ENCODE data around the gene NELL1. TPM values are rescaled to one million over a fixed set of nuclear protein-coding genes. Genes with fewer than 3 reads are reported as not detected.
A peak's percentile ranks its signal among the peaks of the same experiment; 100 is the strongest.

The NELL1 gene
- total and polyA plus RNA-seq, 9 donors: 5.5 to 9.9 (median 7.6) TPM

- Histone ChIP-seq H3K36me3 (ENCODE audit: control insufficient read depth, insufficient read depth, low read length) (no peaks in the 10 kb centered on the region), H3K27ac (ENCODE audit: low read length) (no peak overlapping the region), H3K27me3 (ENCODE audit: control insufficient read depth, insufficient read depth, low read length) (no peaks in the 10 kb centered on the region), H3K9me3 (replicated peaks; ENCODE audit: control insufficient read depth, low read depth, low read length) (no peaks in the 10 kb centered on the region), H3K4me3 (ENCODE audit: low read length) (no peak overlapping the region), H3K4me1 (ENCODE audit: control insufficient read depth, insufficient read depth, low read length) (no peaks in the 10 kb centered on the region)
- DNase-seq: peak; percentile 36
These were observed 311.4 kb downstream of the NELL1 start for GRCh38 chr11:20980736-20981135.

GRCh38 chr11:20990447-20990846 is 321.1 kb downstream of the NELL1 start:
- Histone ChIP-seq H3K36me3 (ENCODE audit: control insufficient read depth, insufficient read depth, low read length) (no peaks in the 10 kb centered on the region), H3K9me3 (replicated peaks; ENCODE audit: control insufficient read depth, low read depth, low read length) (no peaks in the 10 kb centered on the region), H3K27me3 (ENCODE audit: control insufficient read depth, insufficient read depth, low read length) (no peaks in the 10 kb centered on the region), H3K4me1 (ENCODE audit: control insufficient read depth, insufficient read depth, low read length) (no peaks in the 10 kb centered on the region), H3K27ac (ENCODE audit: low read length) (no peak overlapping the region), H3K4me3 (ENCODE audit: low read length) (no peak overlapping the region)
- WGBS (ENCODE audit: insufficient coverage): no CpG with 5 or more reads among the region's 1 CpG
- DNase-seq: no peak

- 72% methylated on average over 4 of the region's 6 CpGs for WGBS (ENCODE audit: insufficient coverage)
- Histone ChIP-seq H3K4me3 (ENCODE audit: low read length) (no peak overlapping the region), H3K4me1 (ENCODE audit: control insufficient read depth, insufficient read depth, low read length) (no peaks in the 10 kb centered on the region), H3K9me3 (replicated peaks; ENCODE audit: control insufficient read depth, low read depth, low read length) (no peaks in the 10 kb centered on the region), H3K27me3 (ENCODE audit: control insufficient read depth, insufficient read depth, low read length) (no peaks in the 10 kb centered on the region), H3K36me3 (ENCODE audit: control insufficient read depth, insufficient read depth, low read length) (no peaks in the 10 kb centered on the region), H3K27ac (ENCODE audit: low read length) (no peak overlapping the region)
- DNase-seq: no peak
These were observed 322.1 kb downstream of the NELL1 start for GRCh38 chr11:20991471-20991870.

- no peak overlapping the region for H3K27ac ChIP-seq (ENCODE audit: low read length)
- H3K36me3 ChIP-seq (ENCODE audit: control insufficient read depth, insufficient read depth, low read length): no peaks in the 10 kb centered on the region
- peaks cover 2% of the 10 kb centered on the region for H3K27me3 ChIP-seq (ENCODE audit: control insufficient read depth, insufficient read depth, low read length)
- peaks cover under 1% of the 10 kb centered on the region for H3K9me3 ChIP-seq (replicated peaks; ENCODE audit: control insufficient read depth, low read depth, low read length)
- no peaks in the 10 kb centered on the region for H3K4me1 ChIP-seq (ENCODE audit: control insufficient read depth, insufficient read depth, low read length)
- WGBS (ENCODE audit: insufficient coverage): 40% methylated on average over 1 of the region's 3 CpGs
- no peak for DNase-seq
- no peak overlapping the region for H3K4me3 ChIP-seq (ENCODE audit: low read length)
These were observed 337.9 kb downstream of the NELL1 start for GRCh38 chr11:21007297-21007696.

- 63% methylated on average over 2 of the region's 3 CpGs for WGBS (ENCODE audit: insufficient coverage)
- Histone ChIP-seq H3K4me3 (ENCODE audit: low read length) (no peak overlapping the region), H3K27ac (ENCODE audit: low read length) (no peak overlapping the region), H3K9me3 (replicated peaks; ENCODE audit: control insufficient read depth, low read depth, low read length) (no peaks in the 10 kb centered on the region), H3K27me3 (ENCODE audit: control insufficient read depth, insufficient read depth, low read length) (no peaks in the 10 kb centered on the region), H3K36me3 (ENCODE audit: control insufficient read depth, insufficient read depth, low read length) (no peaks in the 10 kb centered on the region), H3K4me1 (ENCODE audit: control insufficient read depth, insufficient read depth, low read length) (no peaks in the 10 kb centered on the region)
- DNase-seq: no peak
These were observed 348.9 kb downstream of the NELL1 start for GRCh38 chr11:21018248-21018647.

- Histone ChIP-seq H3K4me1 (ENCODE audit: control insufficient read depth, insufficient read depth, low read length) (no peaks in the 10 kb centered on the region), H3K27ac (ENCODE audit: low read length) (no peak overlapping the region), H3K36me3 (ENCODE audit: control insufficient read depth, insufficient read depth, low read length) (no peaks in the 10 kb centered on the region), H3K4me3 (ENCODE audit: low read length) (no peak overlapping the region), H3K27me3 (ENCODE audit: control insufficient read depth, insufficient read depth, low read length) (no peaks in the 10 kb centered on the region), H3K9me3 (replicated peaks; ENCODE audit: control insufficient read depth, low read depth, low read length) (no peaks in the 10 kb centered on the region)
- no peak for DNase-seq
- no CpG with 5 or more reads among the region's 1 CpG for WGBS (ENCODE audit: insufficient coverage)
These were observed 357.3 kb downstream of the NELL1 start for GRCh38 chr11:21026685-21027084.

- H3K36me3 ChIP-seq (ENCODE audit: control insufficient read depth, insufficient read depth, low read length): no peaks in the 10 kb centered on the region
- no peak overlapping the region for H3K4me3 ChIP-seq (ENCODE audit: low read length)
- 60% methylated on average over 1 of the region's 2 CpGs for WGBS (ENCODE audit: insufficient coverage)
- H3K9me3 ChIP-seq (replicated peaks; ENCODE audit: control insufficient read depth, low read depth, low read length): no peaks in the 10 kb centered on the region
- no peaks in the 10 kb centered on the region for H3K4me1 ChIP-seq (ENCODE audit: control insufficient read depth, insufficient read depth, low read length)
- H3K27ac ChIP-seq (ENCODE audit: low read length): no peak overlapping the region
- H3K27me3 ChIP-seq (ENCODE audit: control insufficient read depth, insufficient read depth, low read length): no peaks in the 10 kb centered on the region
- DNase-seq: no peak
These were observed 368.5 kb downstream of the NELL1 start for GRCh38 chr11:21037850-21038249.

- no peaks in the 10 kb centered on the region for H3K4me1 ChIP-seq (ENCODE audit: control insufficient read depth, insufficient read depth, low read length)
- H3K27me3 ChIP-seq (ENCODE audit: control insufficient read depth, insufficient read depth, low read length): no peaks in the 10 kb centered on the region
- no peaks in the 10 kb centered on the region for H3K9me3 ChIP-seq (replicated peaks; ENCODE audit: control insufficient read depth, low read depth, low read length)
- no peak for DNase-seq
- no peaks in the 10 kb centered on the region for H3K36me3 ChIP-seq (ENCODE audit: control insufficient read depth, insufficient read depth, low read length)
- no peak overlapping the region for H3K27ac ChIP-seq (ENCODE audit: low read length)
- H3K4me3 ChIP-seq (ENCODE audit: low read length): no peak overlapping the region
These were observed 369.4 kb downstream of the NELL1 start for GRCh38 chr11:21038801-21039200.

GRCh38 chr11:21040630-21041029 is 371.2 kb downstream of the NELL1 start:
- no peaks in the 10 kb centered on the region for H3K27me3 ChIP-seq (ENCODE audit: control insufficient read depth, insufficient read depth, low read length)
- no peak overlapping the region for H3K27ac ChIP-seq (ENCODE audit: low read length)
- no peak overlapping the region for H3K4me3 ChIP-seq (ENCODE audit: low read length)
- DNase-seq: no peak
- no peaks in the 10 kb centered on the region for H3K9me3 ChIP-seq (replicated peaks; ENCODE audit: control insufficient read depth, low read depth, low read length)
- no peaks in the 10 kb centered on the region for H3K4me1 ChIP-seq (ENCODE audit: control insufficient read depth, insufficient read depth, low read length)
- no peaks in the 10 kb centered on the region for H3K36me3 ChIP-seq (ENCODE audit: control insufficient read depth, insufficient read depth, low read length)
- WGBS (ENCODE audit: insufficient coverage): no CpG with 5 or more reads among the region's 2 CpGs

GRCh38 chr11:21048626-21049025 is 379.2 kb downstream of the NELL1 start:
- no peaks in the 10 kb centered on the region for H3K36me3 ChIP-seq (ENCODE audit: control insufficient read depth, insufficient read depth, low read length)
- no peak overlapping the region for H3K4me3 ChIP-seq (ENCODE audit: low read length)
- no peak overlapping the region for H3K27ac ChIP-seq (ENCODE audit: low read length)
- no peaks in the 10 kb centered on the region for H3K4me1 ChIP-seq (ENCODE audit: control insufficient read depth, insufficient read depth, low read length)
- DNase-seq: peak; percentile 5
- H3K27me3 ChIP-seq (ENCODE audit: control insufficient read depth, insufficient read depth, low read length): no peaks in the 10 kb centered on the region
- 70% methylated on average over 4 of the region's 5 CpGs for WGBS (ENCODE audit: insufficient coverage)
- no peaks in the 10 kb centered on the region for H3K9me3 ChIP-seq (replicated peaks; ENCODE audit: control insufficient read depth, low read depth, low read length)

- no CpG with 5 or more reads among the region's 1 CpG for WGBS (ENCODE audit: insufficient coverage)
- Histone ChIP-seq H3K4me3 (ENCODE audit: low read length) (no peak overlapping the region), H3K9me3 (replicated peaks; ENCODE audit: control insufficient read depth, low read depth, low read length) (no peaks in the 10 kb centered on the region), H3K27ac (ENCODE audit: low read length) (no peak overlapping the region), H3K27me3 (ENCODE audit: control insufficient read depth, insufficient read depth, low read length) (no peaks in the 10 kb centered on the region), H3K36me3 (ENCODE audit: control insufficient read depth, insufficient read depth, low read length) (no peaks in the 10 kb centered on the region), H3K4me1 (ENCODE audit: control insufficient read depth, insufficient read depth, low read length) (no peaks in the 10 kb centered on the region)
- DNase-seq: no peak
These were observed 384.1 kb downstream of the NELL1 start for GRCh38 chr11:21053466-21053865.
